CD4-positive, CD25-positive, alpha-beta regulatory T cell (primary cell): Measurements from ENCODE around the gene NFATC2. TPM values are rescaled to one million over a fixed set of nuclear protein-coding genes. Genes with fewer than 3 reads are reported as not detected.

ENCODE experiments used
- ATAC-seq, 2 donors: fragments of 150-1000 bp; cut with Tn5 transposase; one replicate each; pipeline ENCODE4 v1.10.0; 2021; ENCODE audit warnings: low read depth in 2 of 2, moderate number of reproducible peaks in 2 of 2, moderate library complexity in 1 of 2
- DNase-seq, 3 donors: peaks; one replicate each; pipeline versions ENCODE4 v3.0.0 to v3.0.0-alpha.2; 2012 to 2022; ENCODE audit warnings: mixed read lengths in 1 of 3
- H3K27ac ChIP-seq: one replicate; pipeline ENCODE4 v1.7.0; 2013; ENCODE audit warnings: mild to moderate bottlenecking, low read length; ENCODE audit not compliant: insufficient read depth, poor library complexity, severe bottlenecking
- H3K27me3 ChIP-seq: one replicate; pipeline ENCODE4 v1.7.0; 2013; ENCODE audit warnings: low read length; ENCODE audit not compliant: control insufficient read depth, insufficient read depth
- H3K36me3 ChIP-seq: one replicate; pipeline ENCODE4 v1.7.0; 2013; ENCODE audit warnings: mild to moderate bottlenecking, low read length, moderate library complexity; ENCODE audit not compliant: control insufficient read depth, insufficient read depth
- H3K4me1 ChIP-seq: 2 replicates; pipeline ENCODE4 v1.7.0; 2013; ENCODE audit warnings: mild to moderate bottlenecking, low read length; ENCODE audit not compliant: insufficient read depth, control insufficient read depth, poor library complexity, severe bottlenecking
- H3K4me3 ChIP-seq: one replicate; pipeline ENCODE4 v1.7.0; 2013; ENCODE audit warnings: low read depth, mild to moderate bottlenecking, low read length, moderate library complexity
- H3K9me3 ChIP-seq, 2 experiments: 1 replicate in 1 of 2; 2 replicates in 1 of 2; pipeline ENCODE4 v1.7.0; 2013; ENCODE audit warnings: low read length in 2 of 2, mild to moderate bottlenecking in 1 of 2, moderate library complexity in 1 of 2; ENCODE audit not compliant: control insufficient read depth in 2 of 2
- H3K27ac Mint-ChIP-seq, 3 donors: one replicate each; pipeline ENCODE4 v1.8.0; 2020 to 2022; ENCODE audit warnings: mild to moderate bottlenecking in 3 of 3, mixed read lengths in 3 of 3, moderate library complexity in 2 of 3
- H3K27me3 Mint-ChIP-seq: one replicate; pipeline ENCODE4 v1.8.0; 2022; ENCODE audit warnings: mild to moderate bottlenecking, mixed read lengths
- H3K36me3 Mint-ChIP-seq: one replicate; pipeline ENCODE4 v1.8.0; 2020; ENCODE audit warnings: mixed read lengths
- H3K4me1 Mint-ChIP-seq, 4 donors: one replicate each; pipeline ENCODE4 v1.8.0; 2020 to 2022; ENCODE audit warnings: mixed read lengths in 4 of 4, mild to moderate bottlenecking in 1 of 4
- H3K4me3 Mint-ChIP-seq, 4 donors: one replicate each; pipeline ENCODE4 v1.8.0; 2020 to 2022; ENCODE audit warnings: mild to moderate bottlenecking in 4 of 4, mixed read lengths in 4 of 4, moderate library complexity in 3 of 4
- H3K9me3 Mint-ChIP-seq, 7 donors: one replicate each; pipeline ENCODE4 v1.8.0; 2020 to 2022; ENCODE audit warnings: mixed read lengths in 7 of 7, mild to moderate bottlenecking in 3 of 7, moderate library complexity in 2 of 7
- polyA plus RNA-seq, 4 donors: library from polyadenylated mRNA; unstranded; fragments of 300-500 nt; fragmentation: Illumina TruSeq; gene quantifications; one replicate each; pipeline ENCODE4 v1.2.3, GENCODE V29; 2021
- total RNA-seq: library from RNA; stranded (reverse); gene quantifications from one replicate; pipeline ENCODE4 v1.2.3, GENCODE V29; 2022

Gene NFATC2
- total and polyA plus RNA-seq, 5 donors from 2014 or later = 11.0 to 56.8 (median 14.2) TPM

DNA sequence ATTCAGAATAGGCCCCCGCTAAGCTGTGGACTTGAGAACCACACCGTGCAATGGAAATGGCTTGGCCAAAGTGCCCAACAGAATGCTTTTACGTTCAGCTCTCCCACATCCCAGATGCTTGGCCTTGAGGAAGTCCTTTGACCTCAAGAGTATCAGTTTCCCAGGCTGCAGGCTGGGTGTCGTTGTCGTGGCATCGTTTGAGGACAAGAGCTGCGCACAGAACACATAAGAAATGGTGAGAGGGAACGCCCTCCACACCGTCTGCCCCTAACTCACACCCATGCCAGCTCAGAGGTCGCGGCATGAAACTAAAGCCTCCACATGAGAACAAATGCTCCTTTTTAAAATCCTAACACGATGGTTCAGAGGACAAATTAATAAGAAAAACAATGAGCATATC, 37.0 kb downstream of the NFATC2 start:
- H3K36me3 ChIP-seq = peaks cover 49% of the 10 kb centered on the region
- no peaks in the 10 kb centered on the region for H3K9me3 ChIP-seq
- no peak overlapping the region for H3K27ac ChIP-seq
- ATAC-seq = no peak
- H3K4me1 Mint-ChIP-seq = peaks cover 4 to 54% (median 28%) of the 10 kb centered on the region in 4 donors
- H3K4me1 ChIP-seq = peaks cover 10% of the 10 kb centered on the region
- no peak overlapping the region for H3K27ac Mint-ChIP-seq
- no peak for DNase-seq
- H3K9me3 Mint-ChIP-seq = no peaks in the 10 kb centered on the region
- no peaks in the 10 kb centered on the region for H3K27me3 Mint-ChIP-seq
- peaks cover 24% of the 10 kb centered on the region for H3K36me3 Mint-ChIP-seq
- H3K4me3 Mint-ChIP-seq = no peak overlapping the region
- H3K27me3 ChIP-seq = no peaks in the 10 kb centered on the region
- no peak overlapping the region for H3K4me3 ChIP-seq

GRCh38 chr20:51503376-51503775, 39.1 kb downstream of the NFATC2 start:
- no peaks in the 10 kb centered on the region for H3K9me3 Mint-ChIP-seq
- no peak overlapping the region for H3K27ac ChIP-seq
- H3K36me3 ChIP-seq = peaks cover 41% of the 10 kb centered on the region
- no peak overlapping the region for H3K4me3 ChIP-seq
- no peaks in the 10 kb centered on the region for H3K27me3 ChIP-seq
- H3K9me3 ChIP-seq = no peaks in the 10 kb centered on the region
- H3K4me1 ChIP-seq = peaks cover 27% of the 10 kb centered on the region
- H3K27me3 Mint-ChIP-seq = no peaks in the 10 kb centered on the region
- no peak overlapping the region for H3K4me3 Mint-ChIP-seq
- no peak for ATAC-seq
- peaks cover 15 to 55% (median 37%) of the 10 kb centered on the region in 4 donors for H3K4me1 Mint-ChIP-seq
- peak overlapping the region; percentile 65 to 94 (median 84) for H3K27ac Mint-ChIP-seq
- no peak for DNase-seq
- peaks cover 20% of the 10 kb centered on the region for H3K36me3 Mint-ChIP-seq

DNA sequence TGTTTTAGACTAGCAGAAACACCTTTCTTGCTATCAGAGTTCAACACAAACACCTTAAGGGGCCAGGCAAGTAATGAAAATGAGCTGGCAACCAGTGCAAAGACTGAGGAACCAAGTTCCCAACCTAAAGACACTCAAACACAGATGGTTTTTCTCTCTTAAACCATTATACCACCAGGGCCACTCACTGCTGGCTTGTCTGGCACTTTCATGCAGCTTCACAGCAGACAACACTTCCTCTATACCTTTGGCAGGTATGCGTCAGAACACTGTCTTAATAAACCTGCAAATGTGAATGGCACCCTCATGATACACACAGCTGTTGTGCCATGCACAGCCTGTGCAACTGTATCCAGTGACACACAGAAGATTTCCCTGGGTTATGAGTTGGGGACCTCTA, 41.6 kb downstream of the NFATC2 start:
- Histone ChIP-seq H3K4me1 (peaks cover 51% of the 10 kb centered on the region), H3K9me3 (no peaks in the 10 kb centered on the region), H3K27ac (peak overlapping the region; percentile 25), H3K27me3 (no peaks in the 10 kb centered on the region), H3K4me3 (no peak overlapping the region), H3K36me3 (peaks cover 25% of the 10 kb centered on the region)
- H3K27me3 Mint-ChIP-seq = no peaks in the 10 kb centered on the region
- peaks cover 16% of the 10 kb centered on the region for H3K36me3 Mint-ChIP-seq
- H3K4me1 Mint-ChIP-seq = peaks cover 20 to 79% (median 57%) of the 10 kb centered on the region in 4 donors
- H3K9me3 Mint-ChIP-seq = no peaks in the 10 kb centered on the region
- peak overlapping the region; percentile 0 to 59 (median 26) for H3K27ac Mint-ChIP-seq
- peak overlapping the region in 3 of 4 donors; percentile 44 to 76 (median 50) for H3K4me3 Mint-ChIP-seq
- peak; percentile 65 to 67 for ATAC-seq
- peak in 2 of 3 donors; percentile 45 to 54 for DNase-seq

DNA sequence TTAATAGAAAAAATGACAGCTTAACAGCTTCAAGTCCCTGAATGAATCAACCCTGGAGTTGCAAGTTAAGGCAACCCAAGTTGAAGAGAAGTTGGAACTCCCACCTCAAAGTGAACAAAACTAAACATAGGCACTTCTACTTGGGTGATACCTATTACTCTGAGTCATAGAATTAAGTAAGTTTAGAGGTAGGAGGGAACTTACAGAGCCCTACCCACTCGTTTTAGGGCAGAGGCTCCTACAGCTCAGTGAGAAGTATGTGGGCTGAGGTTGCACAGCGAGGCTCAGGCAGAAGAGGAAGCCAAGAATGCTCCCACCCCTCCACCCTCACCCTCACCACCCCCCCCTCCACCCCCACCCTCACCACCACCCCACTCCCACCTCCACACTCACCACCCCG, 42.2 kb downstream of the NFATC2 start:
- H3K27ac Mint-ChIP-seq = peak overlapping the region in 2 of 3 donors; percentile 76 to 97
- Histone ChIP-seq H3K36me3 (peaks cover 18% of the 10 kb centered on the region), H3K4me3 (peak overlapping the region; percentile 37), H3K27me3 (no peaks in the 10 kb centered on the region), H3K4me1 (peaks cover 57% of the 10 kb centered on the region), H3K9me3 (no peaks in the 10 kb centered on the region), H3K27ac (peak overlapping the region; percentile 70)
- peak in 2 of 3 donors; percentile 58 to 76 for DNase-seq
- no peaks in the 10 kb centered on the region for H3K27me3 Mint-ChIP-seq
- ATAC-seq = peak; percentile 94 to 95
- H3K9me3 Mint-ChIP-seq = no peaks in the 10 kb centered on the region
- H3K4me1 Mint-ChIP-seq = peaks cover 20 to 81% (median 63%) of the 10 kb centered on the region in 4 donors
- peaks cover 11% of the 10 kb centered on the region for H3K36me3 Mint-ChIP-seq
- peak overlapping the region; percentile 41 to 85 (median 66) for H3K4me3 Mint-ChIP-seq

- DNase-seq (no peak), ATAC-seq (no peak)
- Histone ChIP-seq H3K4me3 (no peak overlapping the region), H3K9me3 (no peaks in the 10 kb centered on the region), H3K27ac (peak overlapping the region; percentile 70), H3K4me1 (peaks cover 71% of the 10 kb centered on the region), H3K27me3 (no peaks in the 10 kb centered on the region), H3K36me3 (peaks cover 14% of the 10 kb centered on the region)
- H3K27me3 Mint-ChIP-seq = no peaks in the 10 kb centered on the region
- peaks cover 20 to 89% (median 71%) of the 10 kb centered on the region in 4 donors for H3K4me1 Mint-ChIP-seq
- peak overlapping the region; percentile 64 to 89 (median 84) for H3K4me3 Mint-ChIP-seq
- H3K36me3 Mint-ChIP-seq = peaks cover 12% of the 10 kb centered on the region
- no peaks in the 10 kb centered on the region for H3K9me3 Mint-ChIP-seq
- H3K27ac Mint-ChIP-seq = peak overlapping the region; percentile 97 to 99 (median 97)
Measured at GRCh38 chr20:51498765-51499540, 43.6 kb downstream of the NFATC2 start.

GRCh38 chr20:51497542-51498467, 44.7 kb downstream of the NFATC2 start:
- Histone ChIP-seq H3K4me1 (peaks cover 80% of the 10 kb centered on the region), H3K27me3 (no peaks in the 10 kb centered on the region), H3K27ac (peak overlapping the region; percentile 75), H3K36me3 (peaks cover 11% of the 10 kb centered on the region), H3K4me3 (peak overlapping the region; percentile 71), H3K9me3 (no peaks in the 10 kb centered on the region)
- DNase-seq (peak; percentile 13 to 61 (median 52)), ATAC-seq (no peak)
- Mint-ChIP-seq H3K27ac (peak overlapping the region; percentile 97 to 99 (median 97)), H3K27me3 (no peaks in the 10 kb centered on the region), H3K4me3 (peak overlapping the region; percentile 82 to 89 (median 87)), H3K9me3 (no peaks in the 10 kb centered on the region), H3K4me1 (peaks cover 20 to 95% (median 72%) of the 10 kb centered on the region in 4 donors), H3K36me3 (peaks cover 15% of the 10 kb centered on the region)

GRCh38 chr20:51496964-51497363, 45.6 kb downstream of the NFATC2 start:
- Mint-ChIP-seq H3K4me3 (peak overlapping the region; percentile 61 to 89 (median 84)), H3K27ac (peak overlapping the region; percentile 97 to 99 (median 97)), H3K36me3 (peaks cover 15% of the 10 kb centered on the region), H3K4me1 (peaks cover 20 to 97% (median 73%) of the 10 kb centered on the region in 4 donors), H3K27me3 (no peaks in the 10 kb centered on the region), H3K9me3 (no peaks in the 10 kb centered on the region)
- no peak for DNase-seq
- H3K4me3 ChIP-seq = peak overlapping the region; percentile 71
- no peak for ATAC-seq
- no peaks in the 10 kb centered on the region for H3K27me3 ChIP-seq
- peaks cover 85% of the 10 kb centered on the region for H3K4me1 ChIP-seq
- H3K27ac ChIP-seq = peak overlapping the region; percentile 75
- H3K36me3 ChIP-seq = peaks cover 6% of the 10 kb centered on the region
- H3K9me3 ChIP-seq = no peaks in the 10 kb centered on the region
